NCI-H82 treated with DMSO at 0.1 percent for 48 hours (cell line): ENCODE data around the gene GM2A.
"Not testable (repeated sequence)": the region's sequence is repeated elsewhere in the genome, so short reads cannot be mapped to it uniquely, and the experiment has no call there.

Experiments used
- DNase-seq: peaks from one replicate; lab custom pipeline; 2025; ENCODE audit not compliant: unreplicated experiment; lab: John Stamatoyannopoulos, UW

GM2A gene

GRCh38 chr5:151284392-151284967 lies 31.5 kb downstream of the GM2A start:
- no peak for DNase-seq

- DNase-seq = no peak
These were observed 32.7 kb downstream of the GM2A start for GRCh38 chr5:151285683-151286082.

GRCh38 chr5:151286246-151286645 lies 33.3 kb downstream of the GM2A start:
- no peak for DNase-seq

GRCh38 chr5:151288180-151288579 lies 35.2 kb downstream of the GM2A start:
- DNase-seq = no peak

GRCh38 chr5:151293624-151294023 lies 40.6 kb downstream of the GM2A start:
- no peak for DNase-seq

GRCh38 chr5:151295138-151295537 lies 42.2 kb downstream of the GM2A start:
- no peak for DNase-seq

GRCh38 chr5:151295791-151296477 lies 42.9 kb downstream of the GM2A start:
- DNase-seq = no peak

GRCh38 chr5:151296478-151296830 lies 43.5 kb downstream of the GM2A start:
- no peak for DNase-seq

GRCh38 chr5:151296974-151297373 lies 44.0 kb downstream of the GM2A start:
- DNase-seq = no peak

GRCh38 chr5:151298063-151298855 lies 45.3 kb downstream of the GM2A start:
- peak; percentile 61 for DNase-seq

- no peak for DNase-seq
These were observed 50.7 kb downstream of the GM2A start, which contains the start of gene SLC36A3 for GRCh38 chr5:151303666-151304065. TSS of gene SLC36A3 (minus strand) at chr5:151303766. CDS start at chr5:151303354, 412 bp downstream.

GRCh38 chr5:151309266-151309665 lies 56.3 kb downstream of the GM2A start:
- not testable (repeated sequence) for DNase-seq

- not testable (repeated sequence) for DNase-seq
These were observed 56.8 kb downstream of the GM2A start for GRCh38 chr5:151309821-151310220.

GRCh38 chr5:151310932-151311331 lies 57.9 kb downstream of the GM2A start:
- no peak for DNase-seq

- no peak for DNase-seq
These were observed 59.9 kb downstream of the GM2A start for GRCh38 chr5:151312756-151313324.

- DNase-seq = no peak
These were observed 60.4 kb downstream of the GM2A start for GRCh38 chr5:151313357-151313756.

- no peak for DNase-seq
These were observed 63.1 kb downstream of the GM2A start for GRCh38 chr5:151315998-151316597.

- no peak for DNase-seq
These were observed 64.9 kb downstream of the GM2A start for GRCh38 chr5:151317871-151318270.

- no peak for DNase-seq
These were observed 66.1 kb downstream of the GM2A start for GRCh38 chr5:151318850-151319732.
